Retina (tissue), 1 donor: ENCODE measurements around the gene TNP1.

Source experiments
- DNase-seq: peaks from one replicate; pipeline ENCODE4 v3.0.0-alpha.2; 2016

The TNP1 gene

DNA sequence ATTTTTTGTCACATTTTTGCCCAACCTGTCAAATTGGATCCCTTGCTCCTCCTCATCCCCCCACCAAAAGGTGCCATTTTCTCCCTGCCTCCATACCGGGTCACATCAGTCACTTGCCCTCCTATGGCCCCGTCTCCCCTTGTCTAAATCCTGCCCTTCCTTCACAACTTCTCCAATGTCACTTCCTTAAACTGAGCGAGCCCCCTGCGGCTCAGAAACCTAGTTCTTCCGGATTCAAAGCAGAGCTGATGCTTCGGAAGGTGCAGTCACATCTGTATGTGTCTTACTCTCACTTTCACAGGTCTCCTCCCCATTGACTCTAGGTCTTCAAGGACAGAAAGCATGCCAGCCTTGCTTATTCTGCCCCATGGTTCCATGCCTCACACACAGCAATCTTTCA is 22.1 kb downstream of the TNP1 start:
- no peak for DNase-seq

DNA sequence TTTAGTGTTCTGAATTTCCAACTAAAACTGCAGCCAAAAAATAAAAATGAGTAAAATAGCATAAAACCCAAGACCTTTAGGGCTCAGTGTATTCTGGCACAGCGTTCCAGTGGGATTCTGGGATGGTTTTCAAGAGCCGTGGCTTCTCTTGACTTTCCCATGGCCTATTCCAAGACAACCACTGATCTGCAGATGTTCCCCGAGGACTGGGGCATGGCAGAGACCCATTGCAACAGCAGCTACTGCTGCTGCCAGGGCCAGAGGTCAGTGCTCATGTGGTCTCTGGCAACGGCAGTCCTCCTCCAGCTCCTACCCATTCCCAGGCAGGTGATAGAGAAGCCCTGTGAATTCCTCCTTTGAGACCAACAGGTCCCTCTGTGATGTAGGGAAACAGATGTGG is 26.8 kb downstream of the TNP1 start:
- no peak for DNase-seq

DNA sequence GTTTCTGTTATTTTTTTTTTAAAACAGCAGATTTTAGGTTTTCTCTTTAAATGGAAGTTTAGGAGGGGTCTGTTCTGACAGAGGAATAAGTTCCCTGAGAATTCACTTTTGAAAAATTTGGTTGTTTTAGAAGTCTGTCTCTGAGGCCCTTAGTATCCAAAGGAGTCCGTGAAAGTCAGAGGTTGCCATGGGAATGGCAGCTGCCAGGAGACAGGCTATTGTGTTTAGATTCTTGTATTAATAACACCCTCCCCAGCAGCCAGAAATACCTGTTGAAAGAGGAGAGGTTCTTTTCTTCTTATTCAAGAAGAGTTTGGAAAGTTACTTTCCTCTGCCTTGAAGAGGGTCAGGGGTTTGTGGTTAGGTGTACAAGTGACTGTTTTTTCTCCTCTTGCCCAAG is 29.5 kb downstream of the TNP1 start:
- no peak for DNase-seq

DNA sequence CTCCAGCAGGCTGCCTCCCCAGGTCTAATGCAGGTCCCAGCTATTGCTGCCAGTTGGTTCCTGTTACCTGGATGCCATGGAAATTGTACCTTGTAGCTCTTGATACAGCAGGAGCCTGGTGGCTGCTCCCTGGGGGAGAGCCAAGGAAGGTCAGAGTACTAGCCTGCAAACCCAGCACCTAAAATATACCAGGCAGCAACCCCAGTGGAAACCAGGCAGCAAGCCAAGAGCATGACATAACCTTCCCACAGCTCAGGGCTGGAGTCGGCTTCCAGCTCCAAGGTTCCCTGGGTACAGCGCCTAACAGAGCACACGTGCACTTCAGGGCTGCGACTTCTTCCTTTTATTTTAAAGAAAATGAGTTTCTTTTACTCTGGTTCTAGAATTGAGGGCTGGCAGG is 30.3 kb downstream of the TNP1 start:
- no peak for DNase-seq

DNA sequence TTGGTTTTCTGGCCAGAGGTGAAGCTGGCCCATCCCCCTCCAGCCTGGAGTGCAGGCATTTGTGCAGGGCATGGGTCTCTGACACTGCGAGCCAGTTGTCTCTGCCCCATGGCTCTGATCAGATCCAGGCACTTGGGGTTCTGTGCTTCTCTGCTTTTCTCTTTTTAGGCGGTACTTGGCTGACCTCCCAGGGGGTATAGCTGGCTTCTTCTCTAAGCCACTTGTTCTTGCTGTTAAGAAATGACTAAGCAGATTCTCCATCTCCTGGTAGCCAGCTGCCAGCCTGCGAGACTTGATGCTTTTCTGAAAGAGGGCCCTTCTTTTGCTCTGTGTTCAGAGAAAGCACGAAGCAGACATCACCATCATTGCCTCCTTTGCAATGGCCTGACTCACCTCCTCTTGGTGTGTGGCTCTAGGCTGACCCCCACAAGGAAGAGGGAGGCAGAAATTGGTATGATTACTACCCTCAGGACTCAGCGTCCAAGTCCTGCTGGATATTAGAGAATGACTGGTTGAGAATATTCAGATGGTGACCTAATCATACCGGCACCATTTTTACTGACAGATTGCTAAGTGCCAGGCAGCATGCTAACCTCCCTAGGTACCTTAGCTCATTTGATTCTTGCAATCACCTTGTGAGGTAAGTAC is 32.7 kb downstream of the TNP1 start:
- DNase-seq: no peak

DNA sequence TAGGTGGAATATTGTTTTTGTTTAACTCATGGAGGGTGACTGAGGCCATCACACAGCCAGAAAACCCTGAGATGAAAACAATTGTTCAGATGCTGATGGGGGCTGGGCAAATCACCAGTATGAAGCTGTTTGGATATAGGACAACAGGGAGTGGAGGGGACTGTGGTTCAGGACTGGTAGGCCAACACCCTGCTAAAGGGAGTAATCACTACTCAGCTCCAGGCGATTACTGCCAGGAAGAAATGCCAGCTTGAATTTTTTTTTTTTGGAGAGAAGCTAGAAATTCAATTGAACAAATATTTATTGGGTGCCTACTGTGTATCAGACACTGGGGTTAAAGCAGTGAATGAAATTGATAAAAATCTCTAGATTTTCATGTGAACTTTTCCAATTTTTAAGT is 37.4 kb downstream of the TNP1 start:
- DNase-seq: no peak

DNA sequence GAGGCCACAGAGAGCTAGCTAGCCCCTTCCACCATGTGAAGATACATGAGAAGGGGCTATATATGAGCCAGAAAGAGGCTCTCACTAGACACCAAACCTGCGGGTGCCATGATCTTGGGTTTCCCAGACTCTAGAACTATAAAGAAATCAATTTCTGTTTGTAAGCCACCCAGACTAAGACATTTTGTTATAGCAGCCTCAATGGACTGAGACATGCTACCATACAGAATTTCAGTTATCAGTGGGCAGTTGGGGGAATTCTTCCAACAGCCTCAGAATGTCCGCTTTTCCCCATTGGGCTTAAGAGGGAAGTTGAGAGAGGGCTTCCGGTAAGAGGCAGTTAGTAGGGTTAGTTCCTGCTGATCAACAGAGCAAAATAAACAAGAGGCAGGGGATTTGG is 39.2 kb downstream of the TNP1 start:
- no peak for DNase-seq

DNA sequence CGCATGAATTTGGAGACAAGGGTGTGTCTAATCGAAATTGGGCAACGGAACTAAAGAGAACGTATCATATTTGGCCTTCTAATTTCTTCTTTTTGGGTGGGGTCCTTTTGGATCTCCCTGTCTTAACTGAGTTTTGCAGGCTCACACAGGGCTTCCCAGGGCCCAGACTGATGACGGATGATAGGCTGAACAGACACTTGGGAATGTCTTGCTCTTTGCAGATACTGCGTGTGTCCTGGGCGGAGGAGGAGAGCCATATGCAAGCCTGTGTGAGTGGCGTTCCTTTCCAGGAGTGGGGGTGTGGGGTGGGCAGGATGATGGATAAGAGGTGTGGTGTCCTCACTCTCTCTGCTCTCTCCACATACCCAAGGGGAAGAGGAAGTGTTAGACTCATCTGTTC is 40.1 kb downstream of the TNP1 start:
- no peak for DNase-seq

DNA sequence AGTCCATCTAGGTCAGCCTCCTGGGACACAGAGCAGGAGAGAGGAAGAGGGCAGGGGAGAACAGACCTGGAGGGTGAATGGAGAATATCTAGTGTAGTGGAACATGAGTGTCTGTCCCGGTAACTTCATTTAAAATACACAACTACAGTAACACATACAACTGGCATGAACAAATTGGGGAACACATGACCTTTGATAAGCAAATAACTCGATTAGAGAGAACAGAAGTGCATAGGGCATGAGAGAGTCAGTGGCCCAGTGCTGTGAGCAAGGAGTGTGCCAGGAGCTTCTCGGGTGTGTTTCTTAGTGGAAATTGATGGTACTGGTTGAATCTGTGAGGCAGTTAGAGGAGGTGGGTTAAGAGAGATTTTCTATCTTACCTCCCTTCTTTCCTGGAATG is 40.8 kb downstream of the TNP1 start:
- no peak for DNase-seq

DNA sequence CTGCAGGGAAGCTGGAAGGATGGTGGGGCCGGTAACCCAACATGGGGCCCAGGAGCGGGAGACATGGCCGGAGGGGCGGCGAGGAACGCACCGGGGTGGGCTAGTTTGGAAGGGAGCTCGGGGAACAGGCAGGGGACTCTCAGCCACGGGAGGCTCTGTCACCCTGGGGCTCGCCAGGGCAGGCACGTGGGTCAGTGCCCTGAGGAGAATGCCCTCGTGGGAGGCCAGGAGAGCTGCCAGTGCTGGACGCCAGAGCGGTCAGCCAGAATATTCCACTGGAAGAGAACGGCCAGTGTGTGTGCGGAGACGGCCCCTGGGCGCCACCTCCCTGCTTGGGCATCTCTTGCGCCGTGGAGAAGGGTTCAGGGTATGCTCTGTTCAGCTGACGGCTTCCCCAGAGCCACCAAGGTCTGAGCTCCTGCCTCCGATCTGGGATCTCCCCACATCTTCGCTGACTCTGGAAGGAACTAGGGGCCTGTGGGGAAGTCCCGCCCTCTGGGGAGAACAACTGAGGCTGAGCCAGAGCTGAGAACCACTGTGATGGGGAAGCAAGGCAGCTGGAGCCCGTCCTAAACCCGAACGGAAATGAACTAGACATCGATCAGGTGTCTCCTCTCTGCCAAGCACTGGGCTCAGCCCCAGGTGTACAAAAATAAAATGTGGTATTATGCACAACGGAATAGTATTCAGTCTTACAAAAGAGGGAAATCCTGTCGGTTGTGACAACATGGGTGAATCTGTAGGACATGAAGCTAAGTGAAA is 49.3 kb downstream of the TNP1 start:
- no peak for DNase-seq
